Lung (tissue), 12 donors: ENCODE results near the gene ADGRL1. TPM values are rescaled to one million over a fixed set of nuclear protein-coding genes. Genes with fewer than 3 reads are reported as not detected.
"Not testable (repeated sequence)": the region's sequence is repeated elsewhere in the genome, so short reads cannot be mapped to it uniquely, and the experiment has no call there.

ENCODE experiments used
- ATAC-seq: fragments of 200-7000 bp; cut with Tn5 transposase; one replicate; pipeline ENCODE4 v1.9.1; 2020; ENCODE audit warnings: moderate number of reproducible peaks; ENCODE audit not compliant: insufficient read depth, low FRiP score
- DNase-seq, 3 donors: peaks; one replicate each; pipeline ENCODE4 v3.0.0-alpha.2; 2013 to 2017
- H3K27ac ChIP-seq, 2 donors: one replicate each; pipeline ENCODE4 v1.5.1; 2013; ENCODE audit warnings: mild to moderate bottlenecking in 2 of 2, moderate library complexity in 2 of 2, control low read depth in 1 of 2, inconsistent platforms in 1 of 2, low read depth in 1 of 2, low read length in 1 of 2
- H3K27me3 ChIP-seq, 3 donors: one replicate each; pipeline ENCODE4 v1.5.1; 2013; ENCODE audit warnings: low read length in 2 of 3; ENCODE audit not compliant: control insufficient read depth in 3 of 3, insufficient read depth in 3 of 3
- H3K36me3 ChIP-seq, 4 donors: one replicate each; pipeline ENCODE4 v1.5.1; 2013; ENCODE audit warnings: low read length in 4 of 4, mild to moderate bottlenecking in 1 of 4, moderate library complexity in 1 of 4; ENCODE audit not compliant: control insufficient read depth in 4 of 4, insufficient read depth in 4 of 4
- H3K4me1 ChIP-seq, 5 donors: one replicate each; pipeline ENCODE4 v1.5.1; 2013; ENCODE audit warnings: low read length in 5 of 5, mild to moderate bottlenecking in 2 of 5, moderate library complexity in 1 of 5; ENCODE audit not compliant: control insufficient read depth in 5 of 5, insufficient read depth in 5 of 5
- H3K4me3 ChIP-seq: one replicate; pipeline ENCODE4 v1.5.1; 2013; ENCODE audit warnings: mild to moderate bottlenecking, control low read depth, moderate library complexity
- H3K9ac ChIP-seq, 2 donors: one replicate each; pipeline ENCODE4 v1.5.1; 2013; ENCODE audit warnings: low read length in 2 of 2, control low read depth in 1 of 2; ENCODE audit not compliant: insufficient read depth in 1 of 2
- H3K9me3 ChIP-seq, 4 donors: one replicate each; pipeline ENCODE4 v1.5.1; 2013; ENCODE audit warnings: low read length in 3 of 4, mild to moderate bottlenecking in 1 of 4, moderate library complexity in 1 of 4; ENCODE audit not compliant: control insufficient read depth in 4 of 4, insufficient read depth in 3 of 4
- WGBS, 2 donors: extraction: QIAGEN DNeasy Blood & Tissue Kit; methylation state at CpG; one replicate each; pipeline ENCODE4 v1.1.7; 2013; 5-methylcytosine and 5-hydroxymethylcytosine counted together
- polyA plus RNA-seq, 2 donors: library from polyadenylated mRNA; stranded (reverse); fragments of 200-250 nt; gene quantifications; one replicate each; pipeline ENCODE4 v1.2.1, GENCODE V29; 2013
- total RNA-seq, 2 donors: library from RNA; depleted of rRNA in 1 of 2; stranded (reverse); fragments of >200 nt in 1 of 2; gene quantifications; one replicate each; pipeline ENCODE4 v1.2.1, GENCODE V29; 2014 to 2021
- TF ChIP-seq, protein P1 (sequence below): IDR thresholded peaks from 2 replicates; pipeline ENCODE4 v1.5.1; 2012; ENCODE audit warnings: mild to moderate bottlenecking; ENCODE audit errors: control extremely low read depth, extremely low read depth
- donor health status: control.
- donor health status: control.
- donor health status: Bipolar disorder and iron deficiency.
- donor health status: healthy.
- donor health status: DM: yes; HTN: yes; CAD: no.

The ADGRL1 gene
- total and polyA plus RNA-seq, 4 donors = 9.4 to 35.9 (median 19.3) TPM

- no peak for ATAC-seq
- TF ChIP-seq, protein P1, sequence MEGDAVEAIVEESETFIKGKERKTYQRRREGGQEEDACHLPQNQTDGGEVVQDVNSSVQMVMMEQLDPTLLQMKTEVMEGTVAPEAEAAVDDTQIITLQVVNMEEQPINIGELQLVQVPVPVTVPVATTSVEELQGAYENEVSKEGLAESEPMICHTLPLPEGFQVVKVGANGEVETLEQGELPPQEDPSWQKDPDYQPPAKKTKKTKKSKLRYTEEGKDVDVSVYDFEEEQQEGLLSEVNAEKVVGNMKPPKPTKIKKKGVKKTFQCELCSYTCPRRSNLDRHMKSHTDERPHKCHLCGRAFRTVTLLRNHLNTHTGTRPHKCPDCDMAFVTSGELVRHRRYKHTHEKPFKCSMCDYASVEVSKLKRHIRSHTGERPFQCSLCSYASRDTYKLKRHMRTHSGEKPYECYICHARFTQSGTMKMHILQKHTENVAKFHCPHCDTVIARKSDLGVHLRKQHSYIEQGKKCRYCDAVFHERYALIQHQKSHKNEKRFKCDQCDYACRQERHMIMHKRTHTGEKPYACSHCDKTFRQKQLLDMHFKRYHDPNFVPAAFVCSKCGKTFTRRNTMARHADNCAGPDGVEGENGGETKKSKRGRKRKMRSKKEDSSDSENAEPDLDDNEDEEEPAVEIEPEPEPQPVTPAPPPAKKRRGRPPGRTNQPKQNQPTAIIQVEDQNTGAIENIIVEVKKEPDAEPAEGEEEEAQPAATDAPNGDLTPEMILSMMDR = no peak
- Histone ChIP-seq H3K4me3 (no peak overlapping the region), H3K27me3 (no peaks in the 10 kb centered on the region), H3K4me1 (peaks cover 0 to 6% (median 0%) of the 10 kb centered on the region in 5 donors), H3K27ac (no peak overlapping the region), H3K9me3 (peaks cover 0 to 3% (median 0%) of the 10 kb centered on the region in 4 donors), H3K36me3 (peaks cover 0 to 2% (median 0%) of the 10 kb centered on the region in 4 donors), H3K9ac (no peak overlapping the region)
- 32 to 74% methylated on average over 12 of the region's 12 CpGs for WGBS, 2 donors
- DNase-seq = no peak
Measured at GRCh38 chr19:14187561-14187960, 18.4 kb downstream of the ADGRL1 start.

DNA sequence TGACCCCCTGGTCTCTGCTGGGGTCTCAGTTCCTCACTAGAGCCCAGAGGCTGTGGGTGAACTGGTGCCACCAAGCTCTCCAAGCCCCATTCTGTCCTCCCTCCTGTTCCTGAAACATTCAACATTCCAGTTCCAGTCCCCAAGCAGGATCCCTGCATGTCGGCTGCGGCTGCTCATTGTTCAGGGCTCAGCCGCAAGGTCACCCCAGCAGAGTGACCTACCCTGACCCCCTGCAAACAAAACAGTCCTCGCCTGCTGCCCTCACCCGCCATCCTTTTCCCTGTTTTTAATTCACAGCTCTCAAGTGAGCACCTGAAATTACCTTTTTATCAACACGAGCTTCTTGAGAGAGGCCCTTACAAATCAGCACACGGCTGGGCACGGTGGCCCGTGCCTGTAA, 19.3 kb downstream of the ADGRL1 start:
- H3K4me3 ChIP-seq, H3K36me3 ChIP-seq, H3K9ac ChIP-seq, H3K4me1 ChIP-seq, H3K27me3 ChIP-seq, DNase-seq, ATAC-seq, H3K9me3 ChIP-seq, H3K27ac ChIP-seq: not testable (repeated sequence)
- 89 to 93% methylated on average over 9 of the region's 9 CpGs for WGBS, 2 donors

- H3K9me3 ChIP-seq, H3K27me3 ChIP-seq, DNase-seq, H3K4me1 ChIP-seq, H3K9ac ChIP-seq, H3K36me3 ChIP-seq, H3K4me3 ChIP-seq, H3K27ac ChIP-seq, ATAC-seq: not testable (repeated sequence)
- WGBS, 2 donors = 92 to 100% methylated on average over 1 of the region's 1 CpG
Measured at GRCh38 chr19:14185691-14186090, 20.3 kb downstream of the ADGRL1 start.

DNA sequence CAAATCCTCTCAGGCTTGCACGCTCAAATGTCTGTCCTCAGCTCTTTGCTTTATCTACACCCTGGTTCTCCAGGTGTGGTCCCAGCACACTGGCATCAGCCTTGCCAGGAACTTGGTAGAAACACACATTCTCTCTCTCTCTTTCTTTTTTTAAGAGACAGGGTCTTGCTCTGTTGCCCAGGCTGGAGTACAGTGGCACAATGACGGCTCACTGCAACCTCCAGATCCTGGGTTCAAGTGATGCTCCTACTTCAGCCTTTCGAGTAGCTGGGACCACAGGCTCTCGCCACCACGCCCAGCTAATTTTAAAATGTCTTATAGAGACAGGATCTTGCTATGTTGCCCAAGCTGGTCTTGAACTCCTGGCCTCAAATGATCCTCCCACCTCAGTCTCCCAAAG, 20.8 kb downstream of the ADGRL1 start:
- no peak overlapping the region for H3K9ac ChIP-seq
- H3K27me3 ChIP-seq = no peaks in the 10 kb centered on the region
- WGBS, 2 donors = 97% methylated on average over 5 of the region's 5 CpGs

More for the DNA sequence above, 20.8 kb downstream of the ADGRL1 start:
- H3K4me1 ChIP-seq = peaks cover 0 to 6% (median 0%) of the 10 kb centered on the region in 5 donors
- TF ChIP-seq, protein P1 = no peak
- DNase-seq (no peak), ATAC-seq (no peak)
- H3K4me3 ChIP-seq = no peak overlapping the region
- no peak overlapping the region for H3K27ac ChIP-seq
- peaks cover 0 to 2% (median under 1%) of the 10 kb centered on the region in 4 donors for H3K36me3 ChIP-seq
- peaks cover 0 to under 1% (median 0%) of the 10 kb centered on the region in 4 donors for H3K9me3 ChIP-seq
